GM12892 (cell line): ENCODE measurements around the gene JAK1.

ENCODE experiments used
- POLR2A ChIP-seq: IDR thresholded peaks from 2 replicates; pipeline ENCODE4 v1.6.1; 2011; ENCODE audit warnings: low read depth, low read length, control low read depth
- POLR2AphosphoS5 ChIP-seq: IDR thresholded peaks from 2 replicates; pipeline ENCODE4 v1.6.1; 2011; ENCODE audit warnings: low read depth, low read length, control low read depth
- TAF1 ChIP-seq: IDR thresholded peaks from 2 replicates; pipeline ENCODE4 v1.6.1; 2011; ENCODE audit warnings: low read depth, mild to moderate bottlenecking, control low read depth, low read length, borderline replicate concordance

DNA sequence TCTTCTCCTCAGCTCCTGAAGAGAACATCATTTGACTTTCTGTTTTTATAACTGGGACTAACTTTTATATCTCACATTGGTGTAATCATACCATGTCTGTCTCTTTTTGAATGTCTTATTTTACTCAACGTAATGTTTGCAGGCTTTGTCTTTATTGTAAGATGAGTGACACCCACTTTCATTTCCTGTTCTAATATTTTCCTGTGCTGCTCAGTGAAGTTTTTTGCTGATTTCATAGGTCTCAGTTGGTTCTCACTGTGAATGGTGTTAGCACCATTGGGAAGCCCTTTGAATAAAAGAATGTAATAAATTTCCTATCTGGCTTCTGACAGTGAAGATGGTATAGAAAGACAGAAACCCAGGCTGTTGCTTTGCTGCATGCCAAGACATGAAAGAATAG is 137.5 kb downstream of the JAK1 start:
- TF ChIP-seq POLR2A (no peak), POLR2AphosphoS5 (no peak), TAF1 (no peak)
